NT2/D1 (cell line): Measurements from ENCODE around the gene FSTL4.

Source experiments
- SUZ12 ChIP-seq: IDR thresholded peaks from 2 replicates; pipeline ENCODE4 v1.6.1; 2011; ENCODE audit not compliant: insufficient read length, insufficient read depth; ENCODE audit errors: extremely low read depth
- YY1 ChIP-seq: IDR thresholded peaks from 2 replicates; pipeline ENCODE4 v1.6.1; 2011; ENCODE audit not compliant: insufficient read length, insufficient read depth
- ZNF274 ChIP-seq: IDR thresholded peaks from 2 replicates; pipeline ENCODE4 v1.6.1; 2011; ENCODE audit warnings: mild to moderate bottlenecking, low read depth, low read length

DNA sequence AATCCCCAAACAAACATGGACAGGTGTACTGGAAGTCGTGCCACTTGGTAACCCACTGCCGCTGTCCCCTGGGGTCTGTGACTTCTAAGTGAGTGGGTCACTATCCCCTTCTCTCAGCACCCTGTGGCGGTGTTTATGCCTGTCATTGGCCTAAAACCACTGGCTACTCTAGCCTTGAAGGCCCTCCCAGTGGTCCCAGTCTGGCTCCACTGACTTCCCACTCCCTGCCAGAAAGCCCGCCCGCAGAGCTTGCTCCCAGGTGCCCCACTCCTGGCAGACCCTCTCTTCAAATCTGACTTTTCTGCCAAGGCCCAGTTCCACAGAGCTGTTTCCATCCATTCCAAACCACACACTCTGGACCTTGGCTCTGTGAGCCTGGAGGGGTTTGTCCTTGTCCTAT, 286.0 kb downstream of the FSTL4 start:
- TF ChIP-seq YY1 = no peak
- no peak for TF ChIP-seq ZNF274
- no peak for TF ChIP-seq SUZ12
